CD4-positive, alpha-beta T cell (primary cell): ENCODE data around the gene FXYD6. TPM values are rescaled to one million over a fixed set of nuclear protein-coding genes. Genes with fewer than 3 reads are reported as not detected.

ENCODE experiments used
- ATAC-seq: fragments of 200-7000 bp; cut with Tn5 transposase; one replicate; pipeline ENCODE4 v1.10.0; 2022; ENCODE audit warnings: mild to moderate bottlenecking; ENCODE audit not compliant: poor library complexity
- CTCF ChIA-PET: fragments of 350-600 bp; sonication (Branson Sonifier 250); formaldehyde crosslinking; loops from one replicate; lab custom pipeline; 2021; ENCODE audit warnings: antibody characterized with exemption, inconsistent platforms; lab: Charles Lee
- POLR2A ChIA-PET: fragments of 350-600 bp; sonication (Branson Sonifier 250); formaldehyde crosslinking; loops from one replicate; lab custom pipeline; 2021; ENCODE audit warnings: antibody characterized with exemption, inconsistent platforms; lab: Charles Lee
- DNase-seq, 14 experiments: peaks; one replicate each; pipeline ENCODE4 v3.0.0-alpha.2; 2013 to 2020; ENCODE audit warnings: mixed read lengths in 2 of 14
- H3K27ac ChIP-seq, 2 donors: one replicate each; pipeline versions ENCODE4 v1.5.1 to v1.7.0; 2013; ENCODE audit warnings: low read length in 2 of 2, low read depth in 1 of 2, mild to moderate bottlenecking in 1 of 2
- H3K27me3 ChIP-seq, 2 experiments: 1 replicate in 1 of 2; 2 replicates in 1 of 2; pipeline versions ENCODE4 v1.6.1 to v1.7.0; 2013; ENCODE audit warnings: low read length in 2 of 2, control low read depth in 1 of 2, mild to moderate bottlenecking in 1 of 2, moderate library complexity in 1 of 2; ENCODE audit not compliant: insufficient read depth in 2 of 2, control insufficient read depth in 1 of 2
- H3K36me3 ChIP-seq: one replicate; pipeline ENCODE4 v1.6.1; 2013; ENCODE audit warnings: low read length, control low read depth; ENCODE audit not compliant: insufficient read depth
- H3K4me1 ChIP-seq: one replicate; pipeline ENCODE4 v1.6.1; 2013; ENCODE audit warnings: low read length, control low read depth; ENCODE audit not compliant: insufficient read depth
- H3K4me3 ChIP-seq: one replicate; pipeline ENCODE4 v1.5.1; 2013; ENCODE audit warnings: mild to moderate bottlenecking, low read length, moderate library complexity
- H3K9me3 ChIP-seq, 2 experiments: 1 replicate in 1 of 2; 2 replicates in 1 of 2; pipeline versions ENCODE4 v1.6.1 to v1.7.0; 2013; ENCODE audit warnings: low read length in 2 of 2, mild to moderate bottlenecking in 2 of 2, control low read depth in 1 of 2, moderate library complexity in 1 of 2; ENCODE audit not compliant: control insufficient read depth in 1 of 2, insufficient read depth in 1 of 2
- H3K27ac Mint-ChIP-seq: one replicate; pipeline ENCODE4 v1.8.0; 2020; ENCODE audit warnings: mixed read lengths
- H3K27me3 Mint-ChIP-seq: one replicate; pipeline ENCODE4 v1.8.0; 2021; ENCODE audit warnings: mixed read lengths
- H3K36me3 Mint-ChIP-seq: one replicate; pipeline ENCODE4 v1.8.0; 2021; ENCODE audit warnings: low read depth, mixed read lengths
- H3K4me1 Mint-ChIP-seq: one replicate; pipeline ENCODE4 v1.8.0; 2021; ENCODE audit warnings: low read depth, mixed read lengths
- H3K4me3 Mint-ChIP-seq: one replicate; pipeline ENCODE4 v1.8.0; 2020; ENCODE audit warnings: mild to moderate bottlenecking, mixed read lengths
- H3K9me3 Mint-ChIP-seq: one replicate; pipeline ENCODE4 v1.8.0; 2020; ENCODE audit warnings: mixed read lengths
- CTCF ChIP-seq: fragments of 200-600 bp; IDR thresholded peaks from one replicate; pipeline ENCODE4 v1.8.0; 2022; ENCODE audit warnings: antibody characterized with exemption, mild to moderate bottlenecking
- intact Hi-C, 2 experiments: fragments of 100-400 bp; cut with DNase I in 1 of 2; cut with micrococcal nuclease in 1 of 2; formaldehyde crosslinking; loops; one replicate each; pipeline versions ENCODE4 v1.15.1 to v1.9.0; 2023 to 2025; cut with DNase I, micrococcal nuclease
- total RNA-seq, 174 experiments: library from RNA in 2 of 174; stranded (reverse) in 2 of 174; gene quantifications; one replicate each; pipeline ENCODE4 v1.2.3 and lab custom pipeline; 2021 to 2026

Gene FXYD6
- total RNA-seq, 2 experiments from 2014 or later: not detected

GRCh38 chr11:117817368-117818040 is 59.0 kb downstream of the FXYD6 start:
- POLR2A ChIA-PET: interaction anchor here (0.7 to 2.3 kb wide), 5 partner anchors 9 to 234 kb away, joined by 3 to 15 read pairs (median 4); no protein-coding TSS in a partner anchor
- peaks cover 50% of the 10 kb centered on the region for H3K4me1 Mint-ChIP-seq
- no peaks in the 10 kb centered on the region for H3K36me3 Mint-ChIP-seq
- ATAC-seq (peak; percentile 16), DNase-seq (peak; percentile 70 to 92 (median 84))
- Histone ChIP-seq H3K36me3 (no peaks in the 10 kb centered on the region), H3K27ac (no peak overlapping the region), H3K9me3 (no peaks in the 10 kb centered on the region), H3K4me1 (peaks cover 67% of the 10 kb centered on the region), H3K27me3 (no peaks in the 10 kb centered on the region), H3K4me3 (no peak overlapping the region)
- no peaks in the 10 kb centered on the region for H3K9me3 Mint-ChIP-seq
- H3K27ac Mint-ChIP-seq: peak overlapping the region; percentile 87
- peak; percentile 97 for TF ChIP-seq CTCF
- intact Hi-C loops: loop anchor here (1.0 to 10.0 kb wide), 5 partner anchors 10 to 393 kb away; partner anchors contain the start of gene IL10RA (in 1 of the 2)
- no peaks in the 10 kb centered on the region for H3K27me3 Mint-ChIP-seq
- CTCF ChIA-PET: interaction anchor here (0.6 to 4.4 kb wide), 16 partner anchors 11 to 234 kb away, joined by 3 to 98 read pairs (median 3); no protein-coding TSS in a partner anchor
- peak overlapping the region; percentile 38 for H3K4me3 Mint-ChIP-seq

- H3K27me3 Mint-ChIP-seq: no peaks in the 10 kb centered on the region
- intact Hi-C loops: loop anchor here (1.0 to 10.0 kb wide), 5 partner anchors 10 to 392 kb away; partner anchors contain the start of gene IL10RA (in 1 of the 2)
- ATAC-seq (no peak), DNase-seq (peak in 2 of 14 experiments; percentile 51 to 60)
- H3K4me1 ChIP-seq: peaks cover 61% of the 10 kb centered on the region
- no peaks in the 10 kb centered on the region for H3K36me3 ChIP-seq
- no peaks in the 10 kb centered on the region for H3K9me3 Mint-ChIP-seq
- H3K4me3 ChIP-seq: peak overlapping the region; percentile 15
- no peak for TF ChIP-seq CTCF
- H3K27ac ChIP-seq: peak overlapping the region in 1 of 2 donors; percentile 87
- H3K4me1 Mint-ChIP-seq: peaks cover 45% of the 10 kb centered on the region
- H3K27me3 ChIP-seq: no peaks in the 10 kb centered on the region
- POLR2A ChIA-PET: interaction anchor here (1.0 to 2.3 kb wide), 4 partner anchors 9 to 134 kb away, joined by 3 to 15 read pairs (median 6); no protein-coding TSS in a partner anchor
- CTCF ChIA-PET: interaction anchor here (0.7 to 4.4 kb wide), 10 partner anchors 10 to 236 kb away, joined by 3 to 98 read pairs (median 6); no protein-coding TSS in a partner anchor
- H3K27ac Mint-ChIP-seq: peak overlapping the region; percentile 87
- no peaks in the 10 kb centered on the region for H3K9me3 ChIP-seq
- no peaks in the 10 kb centered on the region for H3K36me3 Mint-ChIP-seq
- H3K4me3 Mint-ChIP-seq: peak overlapping the region; percentile 38
These were observed 59.6 kb downstream of the FXYD6 start for GRCh38 chr11:117816846-117817367.

- H3K9me3 ChIP-seq: no peaks in the 10 kb centered on the region
- no peaks in the 10 kb centered on the region for H3K9me3 Mint-ChIP-seq
- CTCF ChIA-PET: interaction anchor here (1.4 to 4.4 kb wide), 5 partner anchors 9 to 237 kb away, joined by 5 to 98 read pairs (median 12); no protein-coding TSS in a partner anchor
- peak overlapping the region; percentile 87 for H3K27ac Mint-ChIP-seq
- no peaks in the 10 kb centered on the region for H3K27me3 ChIP-seq
- peak overlapping the region; percentile 77 for H3K4me3 Mint-ChIP-seq
- no peak for TF ChIP-seq CTCF
- intact Hi-C loops: loop anchor here (2.0 to 10.0 kb wide), 4 partner anchors 171 to 391 kb away; partner anchors contain the start of gene IL10RA (in 1 of the 2)
- ATAC-seq (no peak), DNase-seq (peak in 1 of 14 experiments; percentile 40)
- peak overlapping the region; percentile 74 to 87 for H3K27ac ChIP-seq
- peaks cover 56% of the 10 kb centered on the region for H3K4me1 ChIP-seq
- H3K36me3 ChIP-seq: no peaks in the 10 kb centered on the region
- no peak overlapping the region for H3K4me3 ChIP-seq
- H3K27me3 Mint-ChIP-seq: no peaks in the 10 kb centered on the region
- no peaks in the 10 kb centered on the region for H3K36me3 Mint-ChIP-seq
- peaks cover 42% of the 10 kb centered on the region for H3K4me1 Mint-ChIP-seq
- POLR2A ChIA-PET: interaction anchor here (1.0 to 2.3 kb wide), 8 partner anchors 9 to 235 kb away, joined by 3 to 21 read pairs (median 5); no protein-coding TSS in a partner anchor
These were observed 60.2 kb downstream of the FXYD6 start for GRCh38 chr11:117816151-117816741.
